ENCODE results near the gene RAD51B. TPM values are rescaled to one million over a fixed set of nuclear protein-coding genes. Genes with fewer than 3 reads are reported as not detected.
"Not testable (repeated sequence)": the region's sequence is repeated elsewhere in the genome, so short reads cannot be mapped to it uniquely, and the experiment has no call there.

RAD51B gene
- total RNA-seq, 1 donor from 2014 or later = 3.3 TPM

- DNase-seq (ENCODE audit: low spot score) (no peak), ATAC-seq (no peak)
These were observed 286.9 kb downstream of the RAD51B start for GRCh38 chr14:68106456-68106855.

DNA sequence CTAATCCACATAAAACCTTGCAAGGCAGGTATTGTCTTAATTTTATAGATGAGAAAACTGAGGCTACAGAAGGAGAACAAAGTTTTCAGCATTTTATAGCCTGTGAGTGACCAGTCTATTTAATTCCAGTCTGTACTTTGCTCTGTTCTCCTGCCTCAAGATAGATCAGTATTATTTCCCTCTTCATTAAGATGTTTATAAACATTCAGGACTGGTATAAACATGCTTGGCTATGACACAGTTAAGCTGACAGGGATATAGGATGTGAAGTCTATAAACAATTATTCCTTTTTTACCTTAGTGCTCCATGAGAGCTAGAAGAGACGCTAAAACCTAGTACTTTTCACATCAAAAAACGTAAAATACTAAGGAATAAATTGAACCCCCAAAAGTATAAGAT lies 287.3 kb downstream of the RAD51B start:
- ATAC-seq (no peak), DNase-seq (ENCODE audit: low spot score) (no peak)

- DNase-seq (ENCODE audit: low spot score) (no peak), ATAC-seq (no peak)
These were observed 289.7 kb downstream of the RAD51B start for GRCh38 chr14:68109132-68109900.

- DNase-seq (ENCODE audit: low spot score) (no peak), ATAC-seq (no peak)
These were observed 291.7 kb downstream of the RAD51B start for GRCh38 chr14:68111097-68111852.

DNA sequence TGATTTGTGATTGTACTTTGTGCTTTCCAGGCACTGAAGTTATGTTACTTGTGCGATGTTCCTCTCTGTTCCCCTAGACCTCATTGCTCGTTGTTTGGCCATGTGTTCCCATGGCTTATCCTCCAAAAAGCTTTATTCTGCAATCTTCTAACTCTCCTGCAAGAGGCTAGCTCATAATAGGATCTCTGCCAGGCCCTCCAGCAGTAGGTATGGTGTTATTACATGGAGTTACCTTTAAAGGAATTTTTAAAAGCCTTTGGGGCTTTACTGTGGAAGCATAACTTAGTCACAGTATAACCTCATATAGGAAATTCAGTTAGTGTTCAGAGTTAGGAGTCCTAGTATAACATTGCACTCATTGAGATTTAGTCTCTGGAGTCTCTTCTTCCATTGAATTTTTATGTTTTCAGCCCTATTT lies 292.3 kb downstream of the RAD51B start:
- DNase-seq (ENCODE audit: low spot score) = no peak
- no peak for ATAC-seq

- ATAC-seq (no peak), DNase-seq (ENCODE audit: low spot score) (no peak)
These were observed 292.9 kb downstream of the RAD51B start for GRCh38 chr14:68112442-68112841.

DNA sequence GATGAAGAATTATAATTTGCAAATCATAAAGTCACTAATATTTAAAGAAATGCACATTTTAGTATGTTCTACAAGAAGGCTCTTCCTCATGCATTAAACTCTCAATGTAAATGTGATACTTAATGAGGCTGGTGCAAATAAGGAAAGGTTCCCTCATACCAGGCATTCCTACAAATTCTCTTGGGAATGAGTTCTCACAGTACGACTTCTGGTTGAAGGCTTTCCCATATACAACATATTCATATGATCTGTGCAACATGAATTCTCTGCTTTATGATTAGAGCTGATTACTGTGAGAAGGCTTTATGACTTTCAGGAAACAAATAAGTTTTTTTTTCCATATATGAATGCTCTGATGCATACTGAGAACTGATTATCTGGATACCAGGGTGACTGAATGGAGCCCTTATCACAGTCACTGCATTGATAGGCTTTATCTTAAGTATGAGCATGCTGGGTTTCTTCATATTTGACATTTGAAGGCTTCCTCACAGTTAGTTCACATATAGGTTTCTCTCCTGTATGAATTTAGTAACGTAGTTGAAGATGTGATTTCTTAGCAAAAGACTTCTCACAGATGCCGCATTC lies 293.9 kb downstream of the RAD51B start:
- ATAC-seq = no peak
- no peak for DNase-seq (ENCODE audit: low spot score)

DNA sequence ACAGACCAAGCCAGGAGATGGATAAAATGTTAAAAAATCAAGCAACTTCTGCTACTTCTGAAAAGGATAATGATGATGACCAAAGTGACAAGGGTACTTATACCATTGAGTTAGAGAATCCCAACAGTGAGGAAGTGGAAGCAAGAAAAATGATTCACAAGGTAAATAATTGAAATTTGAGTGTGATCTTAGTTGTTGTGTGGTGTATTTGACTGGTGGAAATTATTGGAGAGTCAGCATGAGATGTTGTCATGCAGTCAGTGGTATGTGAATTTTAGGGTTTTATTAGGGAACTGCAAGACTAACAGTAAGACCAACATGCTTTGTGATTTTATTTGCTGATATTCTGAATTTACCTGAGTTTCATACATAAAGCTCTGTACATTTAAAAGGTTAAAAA lies 296.4 kb downstream of the RAD51B start:
- DNase-seq (ENCODE audit: low spot score); ATAC-seq: not testable (repeated sequence)

DNA sequence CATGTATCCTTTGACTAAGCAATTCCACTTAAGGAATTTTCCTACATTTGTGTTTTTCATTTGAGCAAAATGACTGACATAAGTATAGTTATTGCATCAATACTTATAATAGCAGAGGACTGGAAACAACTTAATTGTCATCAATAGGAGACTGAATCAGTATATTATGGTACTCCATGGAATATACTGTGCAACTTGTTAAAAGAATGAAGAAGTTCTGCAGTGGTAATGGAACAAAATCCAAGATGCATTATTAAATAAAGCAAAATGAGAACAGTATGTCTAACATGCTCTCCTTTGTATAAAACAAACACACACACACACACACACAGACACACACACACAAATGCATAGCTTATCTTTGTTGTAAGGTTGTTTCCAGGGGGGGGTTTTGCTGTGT lies 303.1 kb downstream of the RAD51B start:
- ATAC-seq (no peak), DNase-seq (ENCODE audit: low spot score) (no peak)

GRCh38 chr14:68124050-68124449 lies 304.5 kb downstream of the RAD51B start:
- ATAC-seq (no peak), DNase-seq (ENCODE audit: low spot score) (no peak)

DNA sequence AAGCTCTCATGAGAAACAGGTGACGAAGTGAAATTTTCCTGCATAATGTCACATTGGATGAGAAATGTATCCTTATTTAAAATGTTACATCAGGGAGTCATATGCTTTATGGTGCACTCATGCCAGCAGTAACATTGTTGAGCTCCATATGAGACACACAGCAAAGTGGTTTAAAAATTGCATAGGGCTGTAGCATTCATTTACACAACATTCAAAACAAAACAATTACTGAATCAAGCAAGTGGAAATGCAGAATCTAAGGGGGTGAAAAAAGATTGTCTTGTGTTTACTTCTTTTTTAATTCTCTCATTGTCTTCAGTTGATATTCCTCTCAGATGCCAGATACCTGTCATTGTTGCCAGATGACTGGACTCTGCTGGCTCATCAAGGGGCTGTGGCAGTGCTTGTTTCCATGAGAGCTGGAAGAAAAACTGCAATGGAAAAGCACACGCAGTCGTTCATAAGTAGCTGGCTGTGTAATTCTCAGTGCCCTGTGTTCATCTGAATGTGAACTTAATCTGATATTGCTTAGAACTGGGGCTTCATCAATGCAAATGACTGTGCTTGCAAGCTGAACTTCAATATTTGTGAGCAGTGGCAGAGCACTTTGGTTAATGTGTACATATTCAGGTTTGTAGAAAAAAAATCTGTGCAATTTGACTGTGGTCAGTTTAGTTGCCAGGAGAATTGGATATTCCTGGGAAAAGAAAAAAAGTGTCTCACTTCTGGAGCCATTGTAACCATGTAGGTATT lies 305.6 kb downstream of the RAD51B start:
- DNase-seq (ENCODE audit: low spot score) = no peak
- peak; percentile 70 for ATAC-seq

- DNase-seq (ENCODE audit: low spot score) (no peak), ATAC-seq (no peak)
These were observed 307.6 kb downstream of the RAD51B start for GRCh38 chr14:68127166-68127565.

- no peak for DNase-seq (ENCODE audit: low spot score)
- ATAC-seq = no peak
These were observed 312.3 kb downstream of the RAD51B start for GRCh38 chr14:68131907-68132306.

- ATAC-seq = no peak
- DNase-seq (ENCODE audit: low spot score) = no peak
These were observed 313.1 kb downstream of the RAD51B start for GRCh38 chr14:68132563-68133121.

DNA sequence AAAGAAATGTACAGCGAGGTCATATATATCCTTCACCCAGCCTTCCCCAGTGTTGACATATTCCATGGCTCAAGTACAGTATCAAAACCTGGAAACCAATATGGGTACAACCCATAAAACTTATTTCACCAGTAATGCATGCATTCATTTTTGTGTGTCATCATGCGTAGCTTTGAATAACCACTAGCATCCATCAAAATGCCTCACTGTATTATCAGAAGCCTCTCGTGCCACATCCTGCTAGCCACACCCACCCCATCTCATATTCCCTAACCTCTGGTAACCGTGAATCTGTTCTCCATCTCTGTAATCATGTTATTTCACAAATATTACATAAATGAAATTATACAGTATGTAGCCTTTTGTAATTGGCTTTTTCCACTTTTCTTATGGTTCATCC lies 314.3 kb downstream of the RAD51B start:
- no peak for DNase-seq (ENCODE audit: low spot score)
- no peak for ATAC-seq

DNA sequence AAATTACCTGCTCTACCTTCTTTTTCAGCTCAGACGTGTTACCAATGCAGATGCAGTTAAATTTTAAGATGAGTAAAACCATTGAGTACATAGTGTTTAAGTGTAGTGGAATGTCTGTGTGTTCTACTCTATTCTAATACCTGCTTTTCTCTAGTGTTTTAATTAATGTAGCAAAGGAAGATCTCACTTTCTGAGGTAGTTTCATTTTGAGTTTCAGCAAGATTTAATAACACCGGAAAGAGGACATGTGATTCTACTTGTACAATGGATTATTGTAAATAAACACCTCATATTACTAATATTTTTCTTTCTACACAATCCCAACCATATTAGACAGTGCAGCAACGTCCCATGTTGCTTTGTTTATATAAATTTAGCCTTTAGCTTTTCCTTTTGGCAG lies 315.4 kb downstream of the RAD51B start:
- no peak for ATAC-seq
- DNase-seq (ENCODE audit: low spot score) = no peak

DNA sequence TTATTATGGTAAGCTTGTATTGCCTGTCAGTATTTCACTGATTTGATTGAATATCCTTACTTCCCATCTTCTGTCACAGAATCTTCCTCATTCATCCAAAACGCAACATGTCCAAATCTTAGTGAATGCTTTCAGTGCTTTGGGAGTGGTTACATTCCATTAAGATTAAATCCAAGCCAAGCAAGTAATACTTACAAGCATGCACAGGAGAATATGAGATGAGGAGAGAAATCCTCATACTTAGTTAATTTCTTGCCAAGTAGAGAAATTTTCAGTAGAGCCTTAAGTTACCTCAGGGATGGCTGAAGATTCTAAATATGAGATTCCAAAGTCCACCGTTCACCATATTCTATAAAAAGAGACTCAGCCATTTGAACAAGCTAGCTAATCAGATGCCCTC lies 316.0 kb downstream of the RAD51B start:
- ATAC-seq = no peak
- no peak for DNase-seq (ENCODE audit: low spot score)

GRCh38 chr14:68137704-68138619 lies 318.4 kb downstream of the RAD51B start:
- DNase-seq (ENCODE audit: low spot score) = no peak
- no peak for ATAC-seq

- no peak for DNase-seq (ENCODE audit: low spot score)
- no peak for ATAC-seq
These were observed 320.0 kb downstream of the RAD51B start for GRCh38 chr14:68139431-68140075.

Data from left lobe of liver (tissue), 2 donors.